HG03108 (cell line): ENCODE measurements around the gene COX19.
A peak's percentile ranks its signal among the peaks of the same experiment; 100 is the strongest.
"Not testable (repeated sequence)": the region's sequence is repeated elsewhere in the genome, so short reads cannot be mapped to it uniquely, and the experiment has no call there.

Experiments used
- ATAC-seq: cut with Tn5 transposase; IDR thresholded peaks from one replicate; pipeline ENCODE4 v1.9.1; 2021; ENCODE audit warnings: moderate library complexity; ENCODE audit not compliant: unreplicated experiment

Gene COX19

GRCh38 chr7:949021-949934 lies 26.1 kb downstream of the COX19 start:
- no peak for ATAC-seq

DNA sequence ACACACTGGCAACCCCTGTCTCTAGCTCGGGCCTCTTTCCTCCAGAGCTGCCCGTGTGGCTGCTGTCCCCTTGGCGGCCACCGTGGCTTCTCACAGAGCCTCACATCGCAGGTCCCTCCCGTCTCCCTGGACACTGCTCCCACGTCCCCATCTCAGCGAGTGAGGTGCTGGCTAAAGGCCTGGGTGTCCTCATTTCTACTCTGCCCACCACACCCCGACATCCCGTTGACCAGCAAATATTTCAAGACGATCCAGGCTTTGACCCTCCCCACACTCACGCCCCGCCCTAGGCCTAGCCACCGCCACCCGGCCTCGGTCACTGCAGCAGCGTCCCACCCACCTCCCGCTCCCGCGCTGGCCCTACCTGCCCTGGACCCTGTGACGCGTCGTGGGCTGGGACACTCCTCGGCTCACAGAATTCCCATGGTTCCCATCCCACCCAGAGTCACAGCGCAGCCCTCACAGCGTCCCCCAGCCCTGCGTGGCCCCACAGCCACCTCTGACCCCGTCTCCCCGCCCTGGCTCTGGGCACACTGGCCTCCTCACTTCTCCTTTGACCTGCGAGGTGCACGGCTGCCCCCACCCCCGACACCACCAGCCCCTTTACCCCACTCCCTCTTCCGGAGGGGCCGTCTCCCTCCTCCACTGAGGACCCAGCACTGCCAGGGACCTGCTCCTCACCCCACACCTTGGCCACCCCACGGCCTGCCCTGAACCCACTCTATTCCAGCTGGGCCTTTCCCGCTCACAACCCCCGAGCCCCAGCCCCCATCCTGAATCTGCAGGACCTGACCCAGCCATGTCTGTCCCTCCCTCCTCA lies 27.7 kb downstream of the COX19 start:
- no peak for ATAC-seq

DNA sequence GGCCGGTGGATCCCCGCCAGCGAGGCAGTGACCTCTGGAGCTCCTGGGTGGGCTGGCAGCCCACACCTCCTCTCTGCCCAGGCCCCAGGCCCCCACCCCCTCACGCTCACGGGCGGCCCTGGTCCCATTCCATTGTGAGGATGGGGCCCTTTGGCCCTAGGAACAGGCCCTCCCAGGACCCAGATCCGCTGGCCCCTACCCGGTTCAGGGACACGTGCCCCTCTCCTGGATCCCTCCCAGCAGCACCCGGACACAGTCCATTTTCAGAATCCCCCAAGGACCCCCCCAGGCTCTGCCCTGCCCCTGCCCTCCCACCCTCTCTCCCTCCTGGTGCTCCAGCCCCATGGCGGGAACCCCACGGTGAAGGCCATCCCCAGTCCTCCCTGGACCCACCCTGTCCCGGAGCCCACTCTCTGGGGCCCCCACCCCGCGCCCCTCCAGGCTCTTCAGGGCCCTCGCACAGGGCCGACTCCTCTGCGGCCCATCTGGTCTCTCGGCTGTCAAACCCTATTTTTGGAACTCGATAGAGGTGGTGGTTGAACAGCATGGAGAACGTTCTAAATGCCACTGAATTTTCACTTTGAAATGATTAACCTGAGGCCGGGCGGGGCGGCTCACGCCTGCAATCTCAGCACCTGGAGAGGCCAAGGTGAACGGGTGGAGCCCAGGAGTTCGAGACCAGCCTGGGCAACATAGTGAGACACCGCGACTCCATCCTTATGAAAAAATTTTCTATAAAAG lies 28.9 kb downstream of the COX19 start:
- ATAC-seq: no peak

GRCh38 chr7:945556-946255 lies 29.6 kb downstream of the COX19 start:
- ATAC-seq: no peak

DNA sequence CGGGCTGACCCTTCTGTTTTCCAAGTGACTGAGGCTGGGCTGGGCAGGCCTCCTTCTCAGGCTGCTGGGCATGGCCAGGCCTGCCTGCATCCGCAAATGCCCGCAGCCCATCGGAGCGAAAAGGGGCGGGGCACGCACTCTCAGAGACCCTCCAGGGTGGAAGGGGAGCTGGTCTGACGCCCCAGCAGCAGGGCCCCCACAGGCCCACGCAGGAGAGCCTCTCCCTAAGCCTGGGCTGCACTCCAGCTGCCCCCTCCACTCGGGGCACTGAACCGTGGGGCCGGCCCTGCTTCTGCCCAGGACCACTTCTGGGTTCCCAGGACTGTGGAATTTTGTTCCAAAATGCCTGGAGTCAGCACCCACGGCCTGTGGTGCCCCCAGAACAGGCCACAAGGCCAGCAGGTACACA lies 30.2 kb downstream of the COX19 start:
- no peak for ATAC-seq

- ATAC-seq: no peak
Measured at GRCh38 chr7:944744-945143, 30.6 kb downstream of the COX19 start.

DNA sequence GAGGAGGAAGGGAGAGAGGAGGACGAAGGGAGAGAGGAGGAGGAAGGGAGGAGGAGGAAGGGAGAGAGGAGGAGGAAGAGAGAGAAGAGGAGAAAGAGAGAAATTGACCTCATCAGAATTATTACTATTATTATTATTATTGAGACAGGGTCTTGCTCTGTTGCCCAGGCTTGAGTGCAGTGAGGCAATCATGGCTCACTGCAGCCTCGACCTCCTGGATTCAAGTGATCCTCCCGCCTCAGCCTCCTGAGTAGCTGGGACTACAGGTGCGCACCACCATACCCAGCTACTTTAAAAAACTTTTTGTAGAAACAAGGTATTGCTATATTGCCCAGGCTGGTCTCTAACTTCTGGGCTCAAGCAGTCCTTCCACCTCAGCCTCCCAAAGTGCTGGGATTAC lies 31.6 kb downstream of the COX19 start:
- ATAC-seq: not testable (repeated sequence)

- no peak for ATAC-seq
Measured at GRCh38 chr7:940599-941408, 34.5 kb downstream of the COX19 start.

GRCh38 chr7:939843-940242 lies 35.5 kb downstream of the COX19 start:
- ATAC-seq: no peak

DNA sequence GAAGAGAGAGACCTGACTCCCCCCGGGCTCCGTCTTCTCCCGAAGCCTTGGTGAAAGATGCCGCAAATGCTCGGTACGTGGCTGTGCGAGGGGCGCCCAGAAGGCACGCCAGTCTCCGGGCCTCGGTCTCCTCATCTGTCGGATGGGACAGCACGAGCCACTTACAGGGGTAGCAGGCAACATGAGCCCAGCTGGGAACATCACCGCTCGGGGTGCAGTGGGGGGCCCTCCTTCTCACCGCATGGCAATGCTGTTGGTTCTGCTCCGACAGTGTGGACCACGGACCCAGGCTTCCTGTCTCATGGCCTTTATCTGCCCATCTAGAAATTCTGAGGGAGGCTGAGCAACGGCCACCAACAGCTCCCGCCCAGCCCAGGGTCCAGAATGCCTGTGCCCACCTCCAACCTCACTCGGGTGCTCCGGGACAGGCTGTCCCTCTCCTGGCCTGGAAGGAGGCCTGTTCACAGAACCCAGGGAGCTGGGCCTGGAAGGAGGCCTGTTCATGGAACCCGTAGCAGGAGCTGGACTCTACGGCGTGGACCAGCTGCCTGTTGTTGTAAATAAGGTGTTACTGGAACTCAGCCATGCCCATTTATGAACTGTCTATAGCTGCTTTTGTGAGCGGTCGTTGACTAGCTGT lies 36.7 kb downstream of the COX19 start:
- ATAC-seq: no peak

- no peak for ATAC-seq
Measured at GRCh38 chr7:937856-938484, 37.4 kb downstream of the COX19 start.

- ATAC-seq: peak; percentile 87
Measured at GRCh38 chr7:936386-937054, 38.8 kb downstream of the COX19 start.

GRCh38 chr7:935874-936385 lies 39.4 kb downstream of the COX19 start:
- ATAC-seq: no peak

DNA sequence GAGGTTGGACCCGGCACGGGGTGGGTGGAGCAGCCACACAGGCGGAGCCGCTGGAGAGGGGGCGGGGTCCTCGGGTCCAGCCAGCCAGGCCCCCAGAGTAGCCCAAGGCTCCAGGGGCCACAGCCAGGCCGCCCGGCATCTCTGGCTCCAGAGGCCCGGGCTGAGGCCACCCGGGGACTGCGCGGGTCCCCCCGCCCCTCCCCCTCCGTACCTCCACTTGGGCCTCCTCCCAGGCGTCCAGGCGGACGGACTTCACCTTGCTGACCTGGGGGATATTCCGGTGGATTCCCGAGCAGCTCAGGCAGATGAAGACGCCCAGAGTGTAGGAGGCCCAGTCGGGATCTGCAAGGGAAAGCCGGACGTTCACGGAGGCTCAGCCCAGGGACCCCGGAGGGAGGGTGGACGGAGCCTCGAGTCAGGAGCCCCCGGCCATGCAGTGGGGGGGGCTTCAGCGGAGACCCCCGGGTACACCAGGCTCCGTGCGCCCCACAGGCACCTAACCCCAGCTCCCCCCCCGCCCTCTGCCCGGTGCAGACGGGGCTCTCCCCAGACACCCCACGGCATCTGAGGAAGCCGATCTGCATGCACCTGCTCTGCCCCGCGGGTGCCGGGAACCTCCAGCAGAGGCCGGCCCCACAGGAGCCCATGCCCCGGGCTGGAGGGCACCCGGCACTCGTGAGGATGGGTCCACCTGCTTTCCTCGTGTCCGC lies 40.0 kb downstream of the COX19 start:
- no peak for ATAC-seq

GRCh38 chr7:934469-935163 lies 40.7 kb downstream of the COX19 start:
- ATAC-seq: no peak

DNA sequence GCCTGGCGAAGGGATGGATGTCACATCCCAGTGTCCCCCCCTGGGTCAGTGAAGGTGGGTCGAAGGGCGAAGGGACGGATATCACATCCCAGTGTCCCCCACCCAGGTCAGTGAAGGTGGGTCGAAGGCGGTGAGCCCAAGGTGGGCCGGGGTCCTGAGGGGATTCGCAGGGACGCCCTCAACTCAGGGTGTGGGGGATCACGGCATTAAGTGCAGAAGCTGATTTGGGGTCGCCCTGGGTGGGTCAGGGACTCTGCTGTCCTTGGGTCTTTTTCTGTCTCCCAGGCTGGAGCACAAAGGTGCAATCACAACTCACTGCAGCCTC lies 42.7 kb downstream of the COX19 start:
- ATAC-seq: no peak
